Ishikawa (cell line): ENCODE results near the gene GALNTL6.

Experiments
- CREB1 ChIP-seq: IDR thresholded peaks from 2 replicates; pipeline ENCODE4 v1.6.1; 2012; ENCODE audit warnings: low read depth
- EGR1 ChIP-seq: IDR thresholded peaks from 2 replicates; pipeline ENCODE4 v1.6.1; 2012
- EP300 ChIP-seq: IDR thresholded peaks from 2 replicates; pipeline ENCODE4 v1.6.1; 2012; ENCODE audit warnings: borderline replicate concordance
- FOXM1 ChIP-seq: IDR thresholded peaks from 2 replicates; pipeline ENCODE4 v1.6.1; 2012; ENCODE audit warnings: low read depth, borderline replicate concordance
- MAX ChIP-seq: IDR thresholded peaks from 2 replicates; pipeline ENCODE4 v1.6.1; 2012
- NFIC ChIP-seq: IDR thresholded peaks from 2 replicates; pipeline ENCODE4 v1.6.1; 2012
- RAD21 ChIP-seq: IDR thresholded peaks from 2 replicates; pipeline ENCODE4 v1.6.1; 2012; ENCODE audit warnings: low read depth
- TAF1 ChIP-seq: IDR thresholded peaks from 2 replicates; pipeline ENCODE4 v1.6.1; 2012; ENCODE audit warnings: low read depth, mild to moderate bottlenecking
- TCF12 ChIP-seq: IDR thresholded peaks from 2 replicates; pipeline ENCODE4 v1.6.1; 2012; ENCODE audit warnings: low read depth
- TEAD4 ChIP-seq: IDR thresholded peaks from 2 replicates; pipeline ENCODE4 v1.6.1; 2012
- YY1 ChIP-seq: IDR thresholded peaks from 2 replicates; pipeline ENCODE4 v1.6.1; 2012; ENCODE audit warnings: low read depth
- ZBTB7A ChIP-seq: IDR thresholded peaks from 2 replicates; pipeline ENCODE4 v1.6.1; 2012; ENCODE audit warnings: low read depth
- TF ChIP-seq, protein P1 (sequence below): IDR thresholded peaks from 2 replicates; pipeline ENCODE4 v1.6.1; 2012; ENCODE audit warnings: low read depth, mild to moderate bottlenecking
- TF ChIP-seq, protein P2 (sequence below): IDR thresholded peaks from 2 replicates; pipeline ENCODE4 v1.6.1; 2012

Gene GALNTL6

GRCh38 chr4:172232966-172233365 lies 419.8 kb downstream of the GALNTL6 start:
- no peak for TF ChIP-seq EP300
- 0 out of 2 replicates have a peak, but pooled peaks have one; percentile 8 for TF ChIP-seq RAD21

- TF ChIP-seq, protein P1, sequence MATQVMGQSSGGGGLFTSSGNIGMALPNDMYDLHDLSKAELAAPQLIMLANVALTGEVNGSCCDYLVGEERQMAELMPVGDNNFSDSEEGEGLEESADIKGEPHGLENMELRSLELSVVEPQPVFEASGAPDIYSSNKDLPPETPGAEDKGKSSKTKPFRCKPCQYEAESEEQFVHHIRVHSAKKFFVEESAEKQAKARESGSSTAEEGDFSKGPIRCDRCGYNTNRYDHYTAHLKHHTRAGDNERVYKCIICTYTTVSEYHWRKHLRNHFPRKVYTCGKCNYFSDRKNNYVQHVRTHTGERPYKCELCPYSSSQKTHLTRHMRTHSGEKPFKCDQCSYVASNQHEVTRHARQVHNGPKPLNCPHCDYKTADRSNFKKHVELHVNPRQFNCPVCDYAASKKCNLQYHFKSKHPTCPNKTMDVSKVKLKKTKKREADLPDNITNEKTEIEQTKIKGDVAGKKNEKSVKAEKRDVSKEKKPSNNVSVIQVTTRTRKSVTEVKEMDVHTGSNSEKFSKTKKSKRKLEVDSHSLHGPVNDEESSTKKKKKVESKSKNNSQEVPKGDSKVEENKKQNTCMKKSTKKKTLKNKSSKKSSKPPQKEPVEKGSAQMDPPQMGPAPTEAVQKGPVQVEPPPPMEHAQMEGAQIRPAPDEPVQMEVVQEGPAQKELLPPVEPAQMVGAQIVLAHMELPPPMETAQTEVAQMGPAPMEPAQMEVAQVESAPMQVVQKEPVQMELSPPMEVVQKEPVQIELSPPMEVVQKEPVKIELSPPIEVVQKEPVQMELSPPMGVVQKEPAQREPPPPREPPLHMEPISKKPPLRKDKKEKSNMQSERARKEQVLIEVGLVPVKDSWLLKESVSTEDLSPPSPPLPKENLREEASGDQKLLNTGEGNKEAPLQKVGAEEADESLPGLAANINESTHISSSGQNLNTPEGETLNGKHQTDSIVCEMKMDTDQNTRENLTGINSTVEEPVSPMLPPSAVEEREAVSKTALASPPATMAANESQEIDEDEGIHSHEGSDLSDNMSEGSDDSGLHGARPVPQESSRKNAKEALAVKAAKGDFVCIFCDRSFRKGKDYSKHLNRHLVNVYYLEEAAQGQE = no peak
Measured at GRCh38 chr4:172243551-172243950, 430.3 kb downstream of the GALNTL6 start.

DNA sequence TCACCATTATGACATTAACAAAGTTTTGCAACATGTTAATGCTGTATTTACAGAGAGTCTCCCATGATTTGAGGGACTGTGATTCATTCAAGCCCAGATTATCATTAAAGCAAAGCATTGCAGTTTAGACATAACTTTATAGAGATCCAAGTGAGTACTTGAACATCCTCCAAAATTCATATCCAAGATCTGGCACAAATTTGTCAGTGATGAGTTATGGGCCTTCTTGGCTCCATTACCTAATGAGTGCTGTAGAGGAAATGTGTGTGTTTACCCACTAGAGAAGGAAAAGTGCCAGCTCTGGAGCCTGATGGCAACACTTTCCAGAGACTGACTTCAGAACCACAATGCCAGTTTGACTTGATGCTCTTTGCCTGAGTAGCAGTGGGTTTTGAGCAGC lies 432.3 kb downstream of the GALNTL6 start:
- TF ChIP-seq EGR1 (no peak), RAD21 (no peak), FOXM1 (no peak)

DNA sequence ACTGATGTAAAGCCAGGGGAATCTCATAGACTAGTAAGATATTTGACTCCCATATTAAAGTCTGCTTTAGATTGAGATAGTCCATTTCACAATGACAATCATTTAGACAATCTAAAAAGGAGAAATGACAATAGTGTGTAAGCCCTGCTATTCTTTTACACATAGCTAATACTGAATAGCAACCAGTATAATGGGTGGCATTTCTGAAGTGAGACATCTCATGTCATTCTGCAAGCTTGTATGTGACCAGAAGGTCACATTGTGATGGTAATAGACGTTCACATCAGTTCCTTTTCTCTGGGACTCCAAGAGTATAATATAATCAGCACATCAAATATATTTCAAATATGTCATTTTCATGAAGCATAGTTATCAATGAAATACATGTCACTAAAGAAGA lies 440.2 kb downstream of the GALNTL6 start:
- no peak for TF ChIP-seq EGR1
- TF ChIP-seq, protein P1 = no peak
- TF ChIP-seq EP300 = no peak
- TF ChIP-seq TAF1 = no peak
- TF ChIP-seq MAX = no peak
- TF ChIP-seq NFIC = no peak
- TF ChIP-seq YY1 = no peak
- TF ChIP-seq, protein P2, sequence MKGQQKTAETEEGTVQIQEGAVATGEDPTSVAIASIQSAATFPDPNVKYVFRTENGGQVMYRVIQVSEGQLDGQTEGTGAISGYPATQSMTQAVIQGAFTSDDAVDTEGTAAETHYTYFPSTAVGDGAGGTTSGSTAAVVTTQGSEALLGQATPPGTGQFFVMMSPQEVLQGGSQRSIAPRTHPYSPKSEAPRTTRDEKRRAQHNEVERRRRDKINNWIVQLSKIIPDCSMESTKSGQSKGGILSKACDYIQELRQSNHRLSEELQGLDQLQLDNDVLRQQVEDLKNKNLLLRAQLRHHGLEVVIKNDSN = no peak

DNA sequence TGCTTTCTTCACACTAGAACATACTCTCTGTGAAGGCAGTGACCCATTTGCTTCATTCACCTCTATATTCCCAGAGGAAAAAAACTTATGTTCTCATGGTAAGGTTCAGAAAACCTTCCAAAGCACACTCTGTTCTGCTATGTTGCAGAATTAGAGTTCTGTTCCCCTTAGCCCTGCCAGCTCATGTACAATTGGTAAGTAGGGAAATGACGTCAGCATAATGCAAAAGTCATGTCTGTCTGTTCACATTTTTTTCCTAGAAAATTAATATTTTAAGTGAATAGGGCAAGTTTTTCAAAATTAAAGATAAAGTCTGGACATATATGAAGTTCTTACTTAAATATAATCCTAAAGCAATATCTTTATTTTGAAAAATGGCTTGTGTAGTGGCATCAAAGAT lies 443.6 kb downstream of the GALNTL6 start:
- no peak for TF ChIP-seq ZBTB7A
- no peak for TF ChIP-seq YY1
- TF ChIP-seq CREB1 = no peak
- no peak for TF ChIP-seq TEAD4
- no peak for TF ChIP-seq MAX
- TF ChIP-seq EGR1 = no peak
- TF ChIP-seq, protein P1 = no peak
- no peak for TF ChIP-seq NFIC
- no peak for TF ChIP-seq TCF12
- TF ChIP-seq, protein P2 = no peak
- no peak for TF ChIP-seq RAD21
- no peak for TF ChIP-seq FOXM1
- TF ChIP-seq TAF1 = no peak
- TF ChIP-seq EP300 = no peak

DNA sequence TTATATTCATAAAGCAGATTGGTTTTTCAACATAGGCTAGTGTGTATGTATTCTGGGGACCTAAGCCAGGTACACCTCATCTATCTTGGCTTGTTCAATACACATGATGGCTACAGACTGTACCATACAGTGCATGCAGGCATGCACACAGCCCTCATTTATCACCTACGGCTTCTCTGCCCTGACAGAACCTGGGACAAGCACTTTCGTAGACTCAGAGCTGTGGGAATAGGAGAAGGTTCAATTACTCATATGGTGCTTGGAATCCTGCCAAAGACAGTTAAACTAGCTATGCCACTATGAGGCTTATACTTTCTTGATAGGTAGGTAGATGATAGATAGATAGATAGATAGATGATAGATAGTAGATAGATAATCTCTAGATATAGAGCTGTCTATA lies 457.2 kb downstream of the GALNTL6 start:
- TF ChIP-seq MAX (no peak), NFIC (peak; percentile 21; the same call in 1 of the 2 replicates)
